HS-5 (cell line): Measurements from ENCODE around the gene KCNF1.

ENCODE experiments used
- DNase-seq: peaks from one replicate; pipeline ENCODE4 v3.0.0-alpha.2; 2012; ENCODE audit warnings: low read depth

Gene KCNF1

GRCh38 chr2:10905006-10905861, 6.5 kb upstream of the KCNF1 start:
- DNase-seq, result no peak

GRCh38 chr2:10905862-10906143, 5.9 kb upstream of the KCNF1 start:
- DNase-seq, result no peak

GRCh38 chr2:10906926-10907625, 4.7 kb upstream of the KCNF1 start:
- DNase-seq, result no peak

DNA sequence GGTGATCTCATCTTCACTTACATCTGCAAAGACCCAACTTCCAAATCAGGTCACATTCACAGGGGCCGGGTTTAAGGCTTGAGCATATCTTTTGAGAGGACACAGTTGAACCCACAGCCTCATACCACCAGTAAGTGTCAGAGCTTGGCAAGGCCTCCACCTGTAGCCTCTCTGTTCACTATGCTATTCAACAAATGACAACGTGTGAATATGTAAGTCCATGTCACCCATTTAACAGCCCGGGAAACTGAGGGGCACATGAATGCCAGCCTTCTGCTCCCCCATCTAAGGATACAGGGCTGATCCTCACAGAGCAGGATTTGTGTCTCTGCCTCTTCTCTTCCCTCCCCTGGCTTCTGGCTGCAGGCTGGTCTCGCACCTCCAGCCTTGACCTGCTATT, 3.5 kb upstream of the KCNF1 start:
- no peak for DNase-seq

DNA sequence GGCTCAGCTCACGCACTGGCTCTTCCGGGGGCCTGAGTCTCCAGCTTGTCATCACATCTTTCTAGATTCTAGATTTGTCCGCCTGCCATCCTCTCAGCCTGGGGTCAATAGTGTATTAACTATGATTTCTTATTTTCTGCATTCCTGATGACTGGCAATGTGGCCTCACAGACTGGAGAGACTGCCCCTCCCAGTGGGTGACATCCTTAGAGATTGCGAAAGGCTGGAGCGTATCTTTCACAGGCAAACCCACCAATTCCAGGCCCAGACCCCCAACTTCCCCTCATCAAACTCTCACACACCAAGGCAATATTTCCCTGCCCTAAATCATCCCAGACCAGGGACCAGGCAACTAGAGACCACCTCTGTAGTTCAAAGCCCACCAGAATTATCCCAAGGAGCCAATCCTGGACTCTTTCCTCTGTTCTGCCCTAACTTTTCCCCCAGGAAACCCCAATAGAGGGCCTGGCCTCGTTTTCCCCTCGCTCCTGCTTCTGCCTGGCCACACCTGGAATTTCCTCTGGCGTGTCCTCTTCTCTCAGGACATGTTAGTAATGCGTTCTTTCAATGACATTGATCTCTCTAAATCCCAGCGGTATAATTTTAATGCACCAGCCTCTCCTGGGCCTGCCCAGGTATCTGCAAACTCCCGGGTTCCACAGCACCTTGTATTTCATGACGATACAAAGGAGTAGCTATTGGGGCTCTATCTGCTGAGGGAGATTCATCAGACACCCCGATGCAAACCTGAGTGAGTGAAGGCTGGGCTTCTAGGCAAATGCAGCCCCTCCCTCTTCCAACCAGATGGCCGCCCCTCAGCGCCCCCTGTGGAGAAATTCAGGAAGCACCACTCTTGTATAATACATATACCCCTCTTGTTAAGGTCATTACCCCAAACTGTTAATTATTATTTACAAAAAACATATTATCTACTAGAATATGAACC, 2.4 kb upstream of the KCNF1 start:
- no peak for DNase-seq

DNA sequence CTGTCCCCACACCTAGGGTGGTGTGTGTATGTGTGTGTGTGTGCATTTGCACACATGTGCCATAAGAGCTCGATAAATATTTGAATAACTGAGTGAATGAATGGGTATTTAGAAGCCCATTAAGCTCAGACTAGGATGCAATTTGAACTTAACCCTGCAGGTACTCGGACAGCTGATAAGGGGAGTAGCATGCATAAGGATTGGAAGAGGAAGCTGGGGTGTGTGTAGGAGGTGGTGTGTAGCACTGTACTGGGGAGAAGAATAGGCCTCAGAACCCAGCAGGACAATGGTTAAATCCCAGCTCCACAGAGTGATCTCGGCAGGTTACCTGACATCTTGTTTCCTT, 1.8 kb upstream of the KCNF1 start:
- no peak for DNase-seq

- no peak for DNase-seq
Observed at GRCh38 chr2:10910625-10911024, 1.1 kb upstream of the KCNF1 start.

DNA sequence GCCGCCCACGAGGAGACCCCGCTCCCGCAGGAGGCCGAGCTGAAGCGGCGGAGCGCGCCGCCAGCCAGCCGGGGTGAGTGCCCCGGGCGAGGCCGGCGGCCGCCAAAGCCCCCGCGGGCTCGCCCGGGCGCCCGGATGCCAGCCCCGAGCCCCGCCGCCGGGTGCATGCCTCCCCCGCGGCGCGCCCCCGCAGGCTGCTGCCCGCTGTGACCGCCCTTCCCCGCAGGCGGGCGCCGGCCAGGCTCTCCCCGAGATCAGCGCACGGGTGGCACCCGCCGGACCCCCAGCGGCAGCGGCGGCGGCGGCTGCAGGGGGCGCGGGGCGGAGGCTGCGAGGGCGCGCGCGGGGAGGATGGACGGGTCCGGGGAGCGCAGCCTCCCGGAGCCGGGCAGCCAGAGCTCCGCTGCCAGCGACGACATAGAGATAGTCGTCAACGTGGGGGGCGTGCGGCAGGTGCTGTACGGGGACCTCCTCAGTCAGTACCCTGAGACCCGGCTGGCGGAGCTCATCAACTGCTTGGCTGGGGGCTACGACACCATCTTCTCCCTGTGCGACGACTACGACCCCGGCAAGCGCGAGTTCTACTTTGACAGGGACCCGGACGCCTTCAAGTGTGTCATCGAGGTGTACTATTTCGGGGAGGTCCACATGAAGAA, 470 bp downstream of the KCNF1 start:
- no peak for DNase-seq

- no peak for DNase-seq
Observed at GRCh38 chr2:10912796-10913455, 1.2 kb downstream of the KCNF1 start.

GRCh38 chr2:10913501-10914271, 2.0 kb downstream of the KCNF1 start:
- no peak for DNase-seq

GRCh38 chr2:10914272-10914693, 2.5 kb downstream of the KCNF1 start:
- DNase-seq, result no peak

- DNase-seq, result no peak
Observed at GRCh38 chr2:10915236-10915635, 3.5 kb downstream of the KCNF1 start.

- DNase-seq, result no peak
Observed at GRCh38 chr2:10915731-10916276, 4.1 kb downstream of the KCNF1 start.

DNA sequence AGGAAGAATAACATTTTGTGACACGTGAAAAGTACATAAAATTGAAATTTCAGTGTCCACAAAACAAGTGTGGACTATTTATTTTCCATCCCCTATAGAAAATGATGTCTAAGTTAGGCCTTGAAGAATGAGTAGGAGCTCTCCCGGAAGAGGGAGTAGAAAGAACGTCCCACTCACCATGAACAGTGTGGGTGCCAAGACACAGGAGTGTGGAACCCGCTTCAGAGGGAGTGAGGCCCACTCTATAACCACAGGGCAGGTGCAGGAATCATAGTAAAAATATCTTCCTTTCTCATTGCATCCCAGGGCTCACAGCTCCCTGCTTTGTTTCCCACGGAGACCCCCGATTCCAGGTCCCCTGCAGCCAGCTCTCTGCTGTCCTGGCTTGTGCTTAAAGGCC, 5.2 kb downstream of the KCNF1 start:
- DNase-seq, result no peak

- DNase-seq, result no peak
Observed at GRCh38 chr2:10917927-10918326, 6.2 kb downstream of the KCNF1 start.

DNA sequence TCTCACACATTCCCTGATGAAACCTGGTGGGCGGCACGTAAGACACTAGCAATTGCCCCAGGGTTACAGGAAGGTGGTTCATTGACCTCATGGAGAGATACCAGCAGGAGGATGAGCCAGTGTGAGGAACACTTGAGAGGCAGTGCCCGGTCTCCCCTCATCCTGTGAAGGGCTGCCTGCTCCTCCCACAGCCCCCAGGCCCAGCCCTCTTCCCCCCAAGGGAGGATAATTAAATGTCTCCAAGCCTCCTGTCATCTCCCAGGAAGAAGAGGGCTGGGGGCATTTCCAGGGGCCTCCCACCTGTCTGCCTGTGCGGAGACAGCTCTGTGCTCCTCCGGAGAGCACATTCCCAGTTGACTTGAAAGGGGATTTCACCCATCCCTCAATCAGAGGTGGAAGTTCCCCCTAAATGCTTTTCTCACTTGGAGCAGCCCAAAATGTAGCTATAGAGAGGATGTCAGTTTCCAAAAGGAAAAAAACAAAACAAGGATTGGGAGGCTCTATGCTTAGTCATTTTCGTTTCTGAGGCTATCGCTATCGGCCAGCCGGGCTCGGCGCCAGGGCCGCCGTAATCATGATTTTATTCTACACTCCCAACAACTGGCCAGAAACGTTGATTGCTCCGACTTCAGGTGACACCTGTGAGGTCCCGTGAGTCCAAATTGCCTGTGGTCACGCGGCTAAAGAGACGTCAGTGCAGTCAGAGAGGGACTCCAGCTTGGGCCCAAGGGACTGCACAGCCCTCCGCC, 7.1 kb downstream of the KCNF1 start:
- no peak for DNase-seq

- DNase-seq, result no peak
Observed at GRCh38 chr2:10919410-10919770, 7.7 kb downstream of the KCNF1 start.

- DNase-seq, result no peak
Observed at GRCh38 chr2:10919771-10920621, 8.3 kb downstream of the KCNF1 start.
